CD4-positive, alpha-beta T cell (primary cell): ENCODE data around the gene SPRYD4. TPM values are rescaled to one million over a fixed set of nuclear protein-coding genes. Genes with fewer than 3 reads are reported as not detected.
A peak's percentile ranks its signal among the peaks of the same experiment; 100 is the strongest.

Experiments used
- ATAC-seq: fragments of 200-7000 bp; cut with Tn5 transposase; one replicate; pipeline ENCODE4 v1.10.0; 2022; ENCODE audit warnings: mild to moderate bottlenecking; ENCODE audit not compliant: poor library complexity
- CTCF ChIA-PET: fragments of 350-600 bp; sonication (Branson Sonifier 250); formaldehyde crosslinking; loops from one replicate; lab custom pipeline; 2021; ENCODE audit warnings: antibody characterized with exemption, inconsistent platforms; lab: Charles Lee
- POLR2A ChIA-PET: fragments of 350-600 bp; sonication (Branson Sonifier 250); formaldehyde crosslinking; loops from one replicate; lab custom pipeline; 2021; ENCODE audit warnings: antibody characterized with exemption, inconsistent platforms; lab: Charles Lee
- DNase-seq, 14 experiments: peaks; one replicate each; pipeline ENCODE4 v3.0.0-alpha.2; 2013 to 2020; ENCODE audit warnings: mixed read lengths in 2 of 14
- H3K27ac ChIP-seq, 2 donors: one replicate each; pipeline versions ENCODE4 v1.5.1 to v1.7.0; 2013; ENCODE audit warnings: low read length in 2 of 2, low read depth in 1 of 2, mild to moderate bottlenecking in 1 of 2
- H3K27me3 ChIP-seq, 2 experiments: 1 replicate in 1 of 2; 2 replicates in 1 of 2; pipeline versions ENCODE4 v1.6.1 to v1.7.0; 2013; ENCODE audit warnings: low read length in 2 of 2, control low read depth in 1 of 2, mild to moderate bottlenecking in 1 of 2, moderate library complexity in 1 of 2; ENCODE audit not compliant: insufficient read depth in 2 of 2, control insufficient read depth in 1 of 2
- H3K36me3 ChIP-seq: one replicate; pipeline ENCODE4 v1.6.1; 2013; ENCODE audit warnings: low read length, control low read depth; ENCODE audit not compliant: insufficient read depth
- H3K4me1 ChIP-seq: one replicate; pipeline ENCODE4 v1.6.1; 2013; ENCODE audit warnings: low read length, control low read depth; ENCODE audit not compliant: insufficient read depth
- H3K4me3 ChIP-seq: one replicate; pipeline ENCODE4 v1.5.1; 2013; ENCODE audit warnings: mild to moderate bottlenecking, low read length, moderate library complexity
- H3K9me3 ChIP-seq, 2 experiments: 1 replicate in 1 of 2; 2 replicates in 1 of 2; pipeline versions ENCODE4 v1.6.1 to v1.7.0; 2013; ENCODE audit warnings: low read length in 2 of 2, mild to moderate bottlenecking in 2 of 2, control low read depth in 1 of 2, moderate library complexity in 1 of 2; ENCODE audit not compliant: control insufficient read depth in 1 of 2, insufficient read depth in 1 of 2
- H3K27ac Mint-ChIP-seq: one replicate; pipeline ENCODE4 v1.8.0; 2020; ENCODE audit warnings: mixed read lengths
- H3K27me3 Mint-ChIP-seq: one replicate; pipeline ENCODE4 v1.8.0; 2021; ENCODE audit warnings: mixed read lengths
- H3K36me3 Mint-ChIP-seq: one replicate; pipeline ENCODE4 v1.8.0; 2021; ENCODE audit warnings: low read depth, mixed read lengths
- H3K4me1 Mint-ChIP-seq: one replicate; pipeline ENCODE4 v1.8.0; 2021; ENCODE audit warnings: low read depth, mixed read lengths
- H3K4me3 Mint-ChIP-seq: one replicate; pipeline ENCODE4 v1.8.0; 2020; ENCODE audit warnings: mild to moderate bottlenecking, mixed read lengths
- H3K9me3 Mint-ChIP-seq: one replicate; pipeline ENCODE4 v1.8.0; 2020; ENCODE audit warnings: mixed read lengths
- CTCF ChIP-seq: fragments of 200-600 bp; IDR thresholded peaks from one replicate; pipeline ENCODE4 v1.8.0; 2022; ENCODE audit warnings: antibody characterized with exemption, mild to moderate bottlenecking
- intact Hi-C, 2 experiments: fragments of 100-400 bp; cut with DNase I in 1 of 2; cut with micrococcal nuclease in 1 of 2; formaldehyde crosslinking; loops; one replicate each; pipeline versions ENCODE4 v1.15.1 to v1.9.0; 2023 to 2025; cut with DNase I, micrococcal nuclease
- total RNA-seq, 174 experiments: library from RNA in 2 of 174; stranded (reverse) in 2 of 174; gene quantifications; one replicate each; pipeline ENCODE4 v1.2.3 and lab custom pipeline; 2021 to 2026

SPRYD4 gene
- total RNA-seq, 2 experiments from 2014 or later: 7.4 to 7.9 TPM

GRCh38 chr12:56520048-56520447, 51.7 kb downstream of the SPRYD4 start:
- DNase-seq (no peak), ATAC-seq (no peak)
- intact Hi-C loops: loop anchor here in 1 of 2 experiments (2.0 kb wide), 1 partner anchor 51 kb away; no protein-coding TSS in a partner anchor
- Histone ChIP-seq H3K27ac (no peak overlapping the region), H3K4me1 (peaks cover 20% of the 10 kb centered on the region), H3K9me3 (no peaks in the 10 kb centered on the region), H3K27me3 (no peaks in the 10 kb centered on the region), H3K36me3 (no peaks in the 10 kb centered on the region), H3K4me3 (no peak overlapping the region)
- peak overlapping the region; percentile 71 for H3K27ac Mint-ChIP-seq
- H3K27me3 Mint-ChIP-seq: no peaks in the 10 kb centered on the region
- TF ChIP-seq CTCF: no peak
- CTCF ChIA-PET: no interaction called here
- POLR2A ChIA-PET: interaction anchor here (0.7 kb wide), 1 partner anchor 261 kb away, joined by 5 read pairs; no protein-coding TSS in a partner anchor
- H3K9me3 Mint-ChIP-seq: no peaks in the 10 kb centered on the region
- peaks cover 38% of the 10 kb centered on the region for H3K4me1 Mint-ChIP-seq
- H3K36me3 Mint-ChIP-seq: no peaks in the 10 kb centered on the region
- H3K4me3 Mint-ChIP-seq: peak overlapping the region; percentile 98

- H3K4me3 Mint-ChIP-seq: peak overlapping the region; percentile 98
- ATAC-seq: no peak
- H3K27ac Mint-ChIP-seq: peak overlapping the region; percentile 71
- peaks cover 38% of the 10 kb centered on the region for H3K4me1 Mint-ChIP-seq
- no peak for TF ChIP-seq CTCF
- no peak overlapping the region for H3K27ac ChIP-seq
- H3K4me3 ChIP-seq: no peak overlapping the region
- H3K36me3 ChIP-seq: no peaks in the 10 kb centered on the region
- peaks cover 20% of the 10 kb centered on the region for H3K4me1 ChIP-seq
- no peaks in the 10 kb centered on the region for H3K36me3 Mint-ChIP-seq
- no peaks in the 10 kb centered on the region for H3K27me3 ChIP-seq
- H3K9me3 ChIP-seq: no peaks in the 10 kb centered on the region
- no peak for DNase-seq
- ChIA-PET POLR2A (interaction anchor here (0.7 to 3.1 kb wide), 5 partner anchors 36 to 262 kb away, joined by 5 to 18 read pairs (median 9); no protein-coding TSS in a partner anchor), CTCF (no interaction called here)
- intact Hi-C loops: loop anchor here in 1 of 2 experiments (2.0 kb wide), 1 partner anchor 50 kb away; no protein-coding TSS in a partner anchor
- no peaks in the 10 kb centered on the region for H3K9me3 Mint-ChIP-seq
- no peaks in the 10 kb centered on the region for H3K27me3 Mint-ChIP-seq
Measured at GRCh38 chr12:56520506-56520905, 52.1 kb downstream of the SPRYD4 start.

- Mint-ChIP-seq H3K9me3 (no peaks in the 10 kb centered on the region), H3K4me3 (peak overlapping the region; percentile 98), H3K27ac (peak overlapping the region; percentile 71), H3K27me3 (no peaks in the 10 kb centered on the region), H3K36me3 (no peaks in the 10 kb centered on the region), H3K4me1 (peaks cover 38% of the 10 kb centered on the region)
- Histone ChIP-seq H3K36me3 (no peaks in the 10 kb centered on the region), H3K4me3 (peak overlapping the region; percentile 54), H3K27ac (no peak overlapping the region), H3K4me1 (peaks cover 20% of the 10 kb centered on the region), H3K9me3 (no peaks in the 10 kb centered on the region), H3K27me3 (no peaks in the 10 kb centered on the region)
- intact Hi-C loops: loop anchor here in 1 of 2 experiments (2.0 kb wide), 1 partner anchor 50 kb away; no protein-coding TSS in a partner anchor
- DNase-seq (no peak), ATAC-seq (peak; percentile 73)
- POLR2A ChIA-PET: interaction anchor here (1.0 to 3.1 kb wide), 9 partner anchors 7 to 164 kb away, joined by 3 to 18 read pairs (median 5); no protein-coding TSS in a partner anchor
- CTCF ChIA-PET: interaction anchor here (1.3 kb wide), 1 partner anchor 52 kb away, joined by 4 read pairs; no protein-coding TSS in a partner anchor
- no peak for TF ChIP-seq CTCF
Measured at GRCh38 chr12:56521209-56521589, 52.8 kb downstream of the SPRYD4 start.
